SH-SY5Y (cell line): ENCODE measurements around the gene KLHL18.

Experiments used
- GATA2 ChIP-seq: IDR thresholded peaks from 2 replicates; pipeline ENCODE4 v1.6.1; 2011; ENCODE audit warnings: mild to moderate bottlenecking, low read depth, low read length
- GATA3 ChIP-seq: IDR thresholded peaks from 2 replicates; pipeline ENCODE4 v1.6.1; 2011; ENCODE audit warnings: low read depth, mild to moderate bottlenecking, low read length, moderate library complexity

KLHL18 gene

GRCh38 chr3:47324278-47324865, 41.6 kb downstream of the KLHL18 start:
- TF ChIP-seq GATA3 = no peak
- no peak for TF ChIP-seq GATA2

- TF ChIP-seq GATA3 = no peak
- no peak for TF ChIP-seq GATA2
These were observed 51.2 kb downstream of the KLHL18 start for GRCh38 chr3:47333907-47334306.

GRCh38 chr3:47337656-47338055, 54.9 kb downstream of the KLHL18 start:
- no peak for TF ChIP-seq GATA3
- TF ChIP-seq GATA2 = no peak

GRCh38 chr3:47339951-47340350, 57.2 kb downstream of the KLHL18 start:
- TF ChIP-seq GATA2 (no peak), GATA3 (no peak)

GRCh38 chr3:47340866-47341265, 58.1 kb downstream of the KLHL18 start:
- TF ChIP-seq GATA3 = no peak

GRCh38 chr3:47342151-47342550, 59.4 kb downstream of the KLHL18 start:
- TF ChIP-seq GATA2 (no peak), GATA3 (no peak)

- TF ChIP-seq GATA3 = no peak
- no peak for TF ChIP-seq GATA2
These were observed 60.1 kb downstream of the KLHL18 start for GRCh38 chr3:47342812-47343211.

- TF ChIP-seq GATA3 = no peak
These were observed 60.8 kb downstream of the KLHL18 start for GRCh38 chr3:47343471-47343971.

- TF ChIP-seq GATA3 = no peak
- no peak for TF ChIP-seq GATA2
These were observed 62.2 kb downstream of the KLHL18 start for GRCh38 chr3:47344971-47345370.

- no peak for TF ChIP-seq GATA2
- no peak for TF ChIP-seq GATA3
These were observed 64.6 kb downstream of the KLHL18 start for GRCh38 chr3:47347217-47347801.

- no peak for TF ChIP-seq GATA3
- TF ChIP-seq GATA2 = no peak
These were observed 65.8 kb downstream of the KLHL18 start for GRCh38 chr3:47348411-47349154.

GRCh38 chr3:47355010-47355409, 72.3 kb downstream of the KLHL18 start:
- no peak for TF ChIP-seq GATA3
- TF ChIP-seq GATA2 = no peak

GRCh38 chr3:47356201-47356600, 73.5 kb downstream of the KLHL18 start:
- no peak for TF ChIP-seq GATA3
- TF ChIP-seq GATA2 = no peak

- TF ChIP-seq GATA3 (no peak), GATA2 (no peak)
These were observed 76.6 kb downstream of the KLHL18 start for GRCh38 chr3:47359323-47359722.

- TF ChIP-seq GATA3 (no peak), GATA2 (no peak)
These were observed 80.0 kb downstream of the KLHL18 start for GRCh38 chr3:47362701-47363100.
